ENCODE results near the gene MAT2A.
A peak's percentile ranks its signal among the peaks of the same experiment; 100 is the strongest.
"Not testable (repeated sequence)": the region's sequence is repeated elsewhere in the genome, so short reads cannot be mapped to it uniquely, and the experiment has no call there.

MAT2A gene

GRCh38 chr2:85579266-85579935, 40.4 kb downstream of the MAT2A start:
- DNase-seq, result no peak

- DNase-seq, result no peak
These were observed 41.2 kb downstream of the MAT2A start for GRCh38 chr2:85580206-85580605.

GRCh38 chr2:85582492-85582891, 43.5 kb downstream of the MAT2A start:
- DNase-seq, result no peak

- DNase-seq, result no peak
These were observed 44.8 kb downstream of the MAT2A start for GRCh38 chr2:85583667-85584353.

GRCh38 chr2:85584354-85584856, 45.4 kb downstream of the MAT2A start, which contains the start of gene VAMP5:
Gene VAMP5 (plus strand): TSS chr2:85584431. CDS start chr2:85584491, 60 bp downstream.
- DNase-seq, result peak; percentile 42

GRCh38 chr2:85584857-85585780, 46.2 kb downstream of the MAT2A start:
- no peak for DNase-seq

- DNase-seq, result no peak
These were observed 46.8 kb downstream of the MAT2A start for GRCh38 chr2:85585781-85586105.

- DNase-seq, result no peak
These were observed 49.3 kb downstream of the MAT2A start for GRCh38 chr2:85588236-85588635.

GRCh38 chr2:85588645-85589044, 49.7 kb downstream of the MAT2A start:
- no peak for DNase-seq

- DNase-seq, result no peak
These were observed 50.2 kb downstream of the MAT2A start for GRCh38 chr2:85589181-85589580.

GRCh38 chr2:85589982-85590791, 51.2 kb downstream of the MAT2A start:
- DNase-seq, result no peak

GRCh38 chr2:85590950-85591349, 52.0 kb downstream of the MAT2A start:
- DNase-seq, result no peak

GRCh38 chr2:85591563-85591962, 52.6 kb downstream of the MAT2A start:
- DNase-seq, result no peak

GRCh38 chr2:85592299-85592698, 53.3 kb downstream of the MAT2A start:
- DNase-seq, result not testable (repeated sequence)

- no peak for DNase-seq
These were observed 54.1 kb downstream of the MAT2A start for GRCh38 chr2:85593023-85593422.
